Lung (tissue), 12 donors: Measurements from ENCODE around the gene SLC66A2. TPM values are rescaled to one million over a fixed set of nuclear protein-coding genes. Genes with fewer than 3 reads are reported as not detected.
A peak's percentile ranks its signal among the peaks of the same experiment; 100 is the strongest.

ENCODE experiments used
- ATAC-seq: fragments of 200-7000 bp; cut with Tn5 transposase; one replicate; pipeline ENCODE4 v1.9.1; 2020; ENCODE audit warnings: moderate number of reproducible peaks; ENCODE audit not compliant: insufficient read depth, low FRiP score
- DNase-seq, 3 donors: peaks; one replicate each; pipeline ENCODE4 v3.0.0-alpha.2; 2013 to 2017
- H3K27ac ChIP-seq, 2 donors: one replicate each; pipeline ENCODE4 v1.5.1; 2013; ENCODE audit warnings: mild to moderate bottlenecking in 2 of 2, moderate library complexity in 2 of 2, control low read depth in 1 of 2, inconsistent platforms in 1 of 2, low read depth in 1 of 2, low read length in 1 of 2
- H3K27me3 ChIP-seq, 3 donors: one replicate each; pipeline ENCODE4 v1.5.1; 2013; ENCODE audit warnings: low read length in 2 of 3; ENCODE audit not compliant: control insufficient read depth in 3 of 3, insufficient read depth in 3 of 3
- H3K36me3 ChIP-seq, 4 donors: one replicate each; pipeline ENCODE4 v1.5.1; 2013; ENCODE audit warnings: low read length in 4 of 4, mild to moderate bottlenecking in 1 of 4, moderate library complexity in 1 of 4; ENCODE audit not compliant: control insufficient read depth in 4 of 4, insufficient read depth in 4 of 4
- H3K4me1 ChIP-seq, 5 donors: one replicate each; pipeline ENCODE4 v1.5.1; 2013; ENCODE audit warnings: low read length in 5 of 5, mild to moderate bottlenecking in 2 of 5, moderate library complexity in 1 of 5; ENCODE audit not compliant: control insufficient read depth in 5 of 5, insufficient read depth in 5 of 5
- H3K4me3 ChIP-seq: one replicate; pipeline ENCODE4 v1.5.1; 2013; ENCODE audit warnings: mild to moderate bottlenecking, control low read depth, moderate library complexity
- H3K9ac ChIP-seq, 2 donors: one replicate each; pipeline ENCODE4 v1.5.1; 2013; ENCODE audit warnings: low read length in 2 of 2, control low read depth in 1 of 2; ENCODE audit not compliant: insufficient read depth in 1 of 2
- H3K9me3 ChIP-seq, 4 donors: one replicate each; pipeline ENCODE4 v1.5.1; 2013; ENCODE audit warnings: low read length in 3 of 4, mild to moderate bottlenecking in 1 of 4, moderate library complexity in 1 of 4; ENCODE audit not compliant: control insufficient read depth in 4 of 4, insufficient read depth in 3 of 4
- CTCF ChIP-seq: IDR thresholded peaks from 2 replicates; pipeline ENCODE4 v1.5.1; 2012; ENCODE audit warnings: mild to moderate bottlenecking; ENCODE audit errors: control extremely low read depth, extremely low read depth
- WGBS, 2 donors: extraction: QIAGEN DNeasy Blood & Tissue Kit; methylation state at CpG; one replicate each; pipeline ENCODE4 v1.1.7; 2013; 5-methylcytosine and 5-hydroxymethylcytosine counted together
- polyA plus RNA-seq, 2 donors: library from polyadenylated mRNA; stranded (reverse); fragments of 200-250 nt; gene quantifications; one replicate each; pipeline ENCODE4 v1.2.1, GENCODE V29; 2013
- total RNA-seq, 2 donors: library from RNA; depleted of rRNA in 1 of 2; stranded (reverse); fragments of >200 nt in 1 of 2; gene quantifications; one replicate each; pipeline ENCODE4 v1.2.1, GENCODE V29; 2014 to 2021
- donor health status: control.
- donor health status: control.
- donor health status: Bipolar disorder and iron deficiency.
- donor health status: healthy.
- donor health status: DM: yes; HTN: yes; CAD: no.

The SLC66A2 gene
- total and polyA plus RNA-seq, 4 donors: 26.5 to 71.8 (median 62.3) TPM

- H3K36me3 ChIP-seq: peaks cover 0 to 31% (median 11%) of the 10 kb centered on the region in 4 donors
- no peak overlapping the region for H3K4me3 ChIP-seq
- no peak for TF ChIP-seq CTCF
- peaks cover 0 to 11% (median 0%) of the 10 kb centered on the region in 4 donors for H3K9me3 ChIP-seq
- peaks cover 0 to 4% (median 0%) of the 10 kb centered on the region in 5 donors for H3K4me1 ChIP-seq
- H3K27ac ChIP-seq: no peak overlapping the region
- H3K27me3 ChIP-seq: no peaks in the 10 kb centered on the region
- WGBS, 2 donors: 91 to 93% methylated on average over 19 to 21 of the region's 21 CpGs
- no peak overlapping the region for H3K9ac ChIP-seq
- peak; percentile 41 for ATAC-seq
- peak in 2 of 3 donors; percentile 16 to 35 for DNase-seq
These were observed 46.0 kb downstream of the SLC66A2 start for GRCh38 chr18:79905389-79905911.

DNA sequence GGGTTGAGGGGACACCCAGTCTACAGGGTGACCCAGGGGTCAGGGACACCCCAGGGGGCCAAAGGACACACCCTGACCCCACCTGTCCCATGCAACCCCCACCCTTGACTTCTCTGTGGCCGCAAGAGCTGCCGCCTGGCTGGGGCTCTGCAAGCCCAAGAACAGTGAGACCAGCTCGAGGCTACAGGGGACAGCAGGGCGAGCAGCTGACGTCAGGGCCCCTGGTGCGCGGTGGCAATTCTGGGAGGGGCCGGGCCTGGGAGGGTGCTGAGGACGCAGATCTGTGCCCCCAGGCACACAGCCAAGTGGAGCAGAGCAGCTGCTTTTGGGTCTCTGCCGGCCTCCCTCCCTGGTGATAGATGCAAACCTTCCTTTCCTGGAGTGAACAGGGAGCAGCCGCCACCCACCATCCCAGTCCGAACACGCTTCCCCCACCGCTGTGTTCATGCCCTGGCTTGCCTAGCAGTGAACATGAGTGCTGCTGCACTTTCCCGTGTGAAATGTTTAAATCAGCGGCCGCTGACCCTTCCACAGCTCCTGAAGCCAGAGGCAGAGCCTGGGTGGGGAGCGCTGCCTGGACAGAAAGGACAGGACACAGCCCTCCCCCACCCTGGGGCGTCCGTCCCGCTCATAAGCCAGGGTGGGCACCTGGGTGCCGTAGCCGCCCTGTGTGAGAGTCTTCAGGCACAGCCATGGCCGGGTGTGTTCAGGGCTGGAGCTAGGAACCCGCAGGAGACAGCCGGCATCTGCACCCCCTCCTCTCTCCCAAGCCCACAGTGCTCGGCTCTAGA is 46.9 kb downstream of the SLC66A2 start:
- H3K27me3 ChIP-seq: no peaks in the 10 kb centered on the region
- no peak overlapping the region for H3K9ac ChIP-seq
- no peak for ATAC-seq
- H3K4me3 ChIP-seq: no peak overlapping the region
- no peak for TF ChIP-seq CTCF
- H3K27ac ChIP-seq: no peak overlapping the region
- WGBS, 2 donors: 95 to 97% methylated on average over 27 of the region's 27 CpGs
- peaks cover 0 to 31% (median 11%) of the 10 kb centered on the region in 4 donors for H3K36me3 ChIP-seq
- H3K9me3 ChIP-seq: peaks cover 0 to 11% (median 0%) of the 10 kb centered on the region in 4 donors
- peaks cover 0 to 4% (median 0%) of the 10 kb centered on the region in 5 donors for H3K4me1 ChIP-seq
- DNase-seq: no peak

- H3K9ac ChIP-seq: no peak overlapping the region
- peaks cover 0 to 29% (median 7%) of the 10 kb centered on the region in 4 donors for H3K36me3 ChIP-seq
- no peak for TF ChIP-seq CTCF
- no peak overlapping the region for H3K27ac ChIP-seq
- DNase-seq: no peak
- H3K4me3 ChIP-seq: no peak overlapping the region
- peaks cover 0 to 7% (median 0%) of the 10 kb centered on the region in 5 donors for H3K4me1 ChIP-seq
- no peak for ATAC-seq
- H3K27me3 ChIP-seq: no peaks in the 10 kb centered on the region
- 95 to 97% methylated on average over 25 of the region's 25 CpGs for WGBS, 2 donors
- peaks cover 0 to 17% (median 0%) of the 10 kb centered on the region in 4 donors for H3K9me3 ChIP-seq
These were observed 47.6 kb downstream of the SLC66A2 start for GRCh38 chr18:79903787-79904356.
